ENCODE measurements around the gene PLEKHG3.

DNA sequence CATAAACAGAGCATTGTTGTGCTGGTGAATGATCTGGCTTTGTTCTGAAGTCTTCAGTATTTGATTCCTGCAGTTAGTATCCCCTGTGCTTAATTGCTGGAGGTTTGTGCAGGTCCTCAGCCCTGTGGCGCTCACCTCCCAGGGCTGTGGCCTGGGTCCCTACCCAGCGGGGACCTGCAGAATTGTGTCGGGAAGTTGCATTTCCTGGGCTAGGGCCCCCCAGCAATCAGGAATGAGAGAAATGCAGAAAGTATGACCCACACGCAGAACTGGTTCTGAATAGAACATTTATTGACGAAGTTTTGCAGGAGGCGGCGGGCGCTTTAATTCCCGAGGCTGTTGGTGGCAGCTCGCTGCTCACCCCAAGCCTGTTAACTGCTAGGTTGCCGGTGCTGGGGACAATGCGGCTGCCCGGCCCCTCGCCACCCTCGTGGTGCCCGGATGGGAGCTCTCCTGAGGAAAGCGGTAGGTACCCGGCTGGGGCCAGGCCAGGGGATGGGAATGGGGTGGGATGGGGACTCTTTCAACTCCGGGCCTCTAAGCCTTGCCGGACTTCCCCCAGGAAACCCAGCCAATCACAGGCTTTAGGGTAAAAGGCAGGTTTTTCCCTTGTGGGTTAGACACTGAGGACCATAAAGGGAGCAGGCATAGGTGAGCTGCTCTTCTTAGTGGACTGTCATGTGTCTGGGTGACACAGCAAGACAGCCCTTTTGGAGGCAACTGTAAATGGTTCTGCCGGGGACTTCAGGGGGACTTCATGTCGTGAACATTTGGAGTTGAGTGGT is 11.6 kb downstream of the PLEKHG3 start:
- TF ChIP-seq SP1 (IDR thresholded peaks at IDR 0.05) (no peak), FOXA1 (IDR thresholded peaks at IDR 0.05) (no peak), FOXM1 (IDR thresholded peaks at IDR 0.05; ENCODE audit: borderline replicate concordance) (no peak), ZNF384 (IDR thresholded peaks at IDR 0.05) (no peak), NFRKB (IDR thresholded peaks at IDR 0.05) (no peak)
